Left lobe of liver (tissue), 2 donors: Measurements from ENCODE around the gene SQSTM1. TPM values are rescaled to one million over a fixed set of nuclear protein-coding genes. Genes with fewer than 3 reads are reported as not detected.
A peak's percentile ranks its signal among the peaks of the same experiment; 100 is the strongest.
"Not testable (repeated sequence)": the region's sequence is repeated elsewhere in the genome, so short reads cannot be mapped to it uniquely, and the experiment has no call there.

Experiments used
- ATAC-seq: fragments of 200-7000 bp; cut with Tn5 transposase; one replicate; pipeline ENCODE4 v1.9.1; 2020; ENCODE audit warnings: mild to moderate bottlenecking, moderate library complexity
- DNase-seq: peaks from one replicate; pipeline ENCODE4 v3.0.0-alpha.2; 2020; ENCODE audit warnings: low spot score
- total RNA-seq: library from RNA; stranded (reverse); gene quantifications from one replicate; pipeline ENCODE4 v1.2.1, GENCODE V29; 2021
- donor health status: DM: no; HTN: no; CAD: no; lungs with moderate emphysema.
- donor health status: DM: no; HTN: yes; CAD: no.

SQSTM1 gene
- total RNA-seq, 1 donor from 2014 or later = 361 TPM

DNA sequence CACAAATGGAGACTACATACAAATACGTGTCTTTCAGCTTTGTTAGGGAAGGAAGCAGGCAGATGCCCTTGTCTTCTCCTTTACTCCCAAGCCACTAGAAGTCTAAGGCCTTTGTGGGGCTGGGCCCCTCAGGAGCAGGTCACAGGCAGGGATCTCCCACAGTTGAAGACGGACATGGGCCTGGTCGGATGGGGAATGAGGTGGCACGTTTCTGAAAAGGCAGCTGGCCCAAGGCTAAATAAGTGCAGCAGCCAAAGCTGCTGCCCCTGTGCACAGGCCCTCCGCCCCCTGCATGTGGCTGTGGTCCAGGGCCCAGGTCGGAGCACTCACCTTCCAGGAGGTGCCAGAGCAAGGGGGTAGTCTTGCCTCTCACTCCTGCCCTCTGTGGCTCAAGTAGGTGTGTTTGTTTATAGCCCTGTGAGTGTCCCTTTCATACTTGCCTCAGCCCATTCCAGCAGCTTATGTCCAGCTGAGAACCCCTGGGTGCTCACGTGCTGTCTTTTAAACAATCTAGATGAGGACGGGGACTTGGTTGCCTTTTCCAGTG, 1.8 kb downstream of the SQSTM1 start:
- ATAC-seq (no peak), DNase-seq (no peak)

DNA sequence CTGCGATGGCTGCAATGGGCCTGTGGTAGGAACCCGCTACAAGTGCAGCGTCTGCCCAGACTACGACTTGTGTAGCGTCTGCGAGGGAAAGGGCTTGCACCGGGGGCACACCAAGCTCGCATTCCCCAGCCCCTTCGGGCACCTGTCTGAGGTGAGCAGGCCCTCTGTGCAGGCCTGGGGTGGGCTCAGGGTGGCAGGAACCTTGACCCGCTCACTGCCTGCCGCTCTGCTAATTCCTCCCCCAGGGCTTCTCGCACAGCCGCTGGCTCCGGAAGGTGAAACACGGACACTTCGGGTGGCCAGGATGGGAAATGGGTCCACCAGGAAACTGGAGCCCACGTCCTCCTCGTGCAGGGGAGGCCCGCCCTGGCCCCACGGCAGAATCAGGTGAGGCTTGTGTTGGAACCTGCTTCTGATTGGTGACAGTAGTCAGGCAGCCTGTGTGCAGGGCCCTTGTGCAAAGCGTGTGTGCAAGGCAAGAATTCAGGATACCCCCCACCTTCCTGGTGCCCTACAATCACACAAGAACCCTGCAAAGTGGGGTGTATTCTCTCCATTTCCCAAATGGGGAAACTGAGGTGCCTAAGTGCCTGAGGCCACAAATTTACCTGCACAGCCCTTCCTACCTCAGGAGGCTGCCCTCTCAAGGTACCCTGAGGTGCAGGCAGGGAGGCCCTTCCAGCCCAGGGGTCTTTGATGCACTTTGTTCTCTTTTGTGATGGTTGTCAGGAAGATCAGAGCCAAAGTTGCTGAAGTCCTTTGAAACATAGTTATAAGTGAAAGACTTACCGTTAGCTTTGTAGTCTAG, 3.4 kb downstream of the SQSTM1 start:
- no peak for ATAC-seq
- DNase-seq = no peak

DNA sequence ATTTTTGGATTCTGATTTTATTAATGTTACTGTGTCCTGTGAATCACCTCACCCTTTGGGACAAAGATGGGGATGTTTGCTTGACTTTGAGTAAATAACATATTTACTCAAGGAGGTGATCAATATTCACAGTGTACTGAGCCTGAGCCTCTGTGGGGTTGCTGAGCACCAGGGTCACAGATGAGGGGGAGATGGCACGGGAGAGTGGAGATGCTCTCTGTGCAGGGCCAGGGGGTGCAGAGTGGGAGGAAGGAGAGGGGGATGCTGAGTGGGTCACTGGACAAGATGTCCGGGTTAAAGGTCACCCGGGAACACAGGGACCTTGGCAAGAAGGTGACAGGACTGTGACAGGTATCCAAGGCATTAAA, 4.0 kb downstream of the SQSTM1 start:
- ATAC-seq (no peak), DNase-seq (no peak)

DNA sequence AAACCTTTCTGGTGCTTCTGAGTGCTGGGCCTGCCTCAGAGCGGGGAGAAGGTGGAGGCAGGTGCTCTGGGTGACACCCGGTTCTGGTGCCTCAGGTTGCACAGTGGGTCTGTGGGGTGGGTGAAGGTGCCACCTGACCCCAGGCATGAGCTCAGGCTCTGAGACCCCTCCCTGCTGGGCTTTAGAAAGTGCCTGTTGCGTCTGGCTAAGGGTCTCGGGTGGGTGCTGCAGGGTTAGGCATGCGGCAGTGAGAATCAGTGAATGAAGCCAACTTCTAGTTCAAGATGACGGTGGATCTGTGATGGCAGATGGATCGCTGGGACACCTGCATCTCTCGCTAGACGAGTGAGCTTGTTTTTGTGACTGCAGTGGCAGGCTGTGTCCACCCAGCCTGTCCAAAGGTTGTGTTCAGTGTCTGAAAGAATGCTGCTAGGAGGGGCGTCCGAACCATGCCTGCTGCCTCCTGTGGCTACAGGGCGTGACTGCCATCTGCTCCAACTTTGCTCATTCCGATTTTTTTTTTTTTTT, 5.0 kb downstream of the SQSTM1 start:
- no peak for DNase-seq
- ATAC-seq = peak; percentile 19

DNA sequence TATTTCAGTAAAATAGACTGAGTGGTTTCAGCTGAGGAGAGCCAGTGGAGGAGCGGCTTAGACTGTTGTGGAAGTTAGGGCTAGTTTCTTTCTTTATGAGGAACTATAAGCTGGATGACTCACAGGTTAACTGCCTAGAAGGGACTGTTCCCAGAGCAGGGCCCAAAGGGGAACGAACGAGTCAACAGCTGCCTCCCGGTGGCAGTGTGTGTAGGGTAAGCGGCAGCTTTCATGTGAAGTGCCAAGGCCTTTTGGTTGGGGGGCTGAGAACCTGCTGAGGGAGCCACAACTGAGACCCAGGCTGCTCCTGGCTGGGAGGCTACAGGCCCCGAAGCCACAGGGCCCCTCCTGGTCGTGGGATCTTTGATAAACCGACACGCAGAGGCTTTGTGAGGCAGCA, 7.0 kb downstream of the SQSTM1 start:
- DNase-seq (no peak), ATAC-seq (no peak)

DNA sequence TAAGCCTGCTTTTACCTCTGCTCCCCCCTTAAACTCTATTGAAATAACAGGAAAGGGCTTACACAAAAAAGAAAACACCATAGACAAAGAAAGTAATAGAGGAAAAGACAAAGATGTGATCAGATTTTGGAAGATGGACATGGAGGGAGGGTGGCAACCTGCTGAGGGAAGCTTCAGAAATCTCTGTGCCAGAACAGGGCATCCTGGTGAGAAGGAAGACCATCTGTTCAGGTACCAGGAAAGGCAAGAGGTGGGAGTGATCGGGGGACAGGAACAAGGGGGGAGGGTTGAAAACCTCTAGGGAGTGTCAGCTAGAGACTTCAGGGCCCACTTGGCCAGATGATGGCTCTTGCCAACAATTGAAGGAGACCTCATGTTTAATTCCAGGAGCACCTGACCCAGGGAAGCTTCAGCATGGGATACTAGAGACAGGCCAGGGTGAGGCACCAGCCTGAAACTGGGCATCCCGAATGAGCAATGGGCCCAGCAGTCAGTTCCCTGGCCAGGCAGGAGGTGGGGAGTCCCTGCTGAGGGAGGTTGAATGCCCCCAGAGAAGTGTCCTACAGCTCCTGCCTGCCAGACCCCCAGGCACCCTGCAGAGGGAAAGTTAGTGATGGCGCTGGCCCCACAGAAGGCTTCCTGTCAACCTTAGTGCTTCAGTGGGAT, 8.2 kb downstream of the SQSTM1 start:
- DNase-seq (no peak), ATAC-seq (no peak)

DNA sequence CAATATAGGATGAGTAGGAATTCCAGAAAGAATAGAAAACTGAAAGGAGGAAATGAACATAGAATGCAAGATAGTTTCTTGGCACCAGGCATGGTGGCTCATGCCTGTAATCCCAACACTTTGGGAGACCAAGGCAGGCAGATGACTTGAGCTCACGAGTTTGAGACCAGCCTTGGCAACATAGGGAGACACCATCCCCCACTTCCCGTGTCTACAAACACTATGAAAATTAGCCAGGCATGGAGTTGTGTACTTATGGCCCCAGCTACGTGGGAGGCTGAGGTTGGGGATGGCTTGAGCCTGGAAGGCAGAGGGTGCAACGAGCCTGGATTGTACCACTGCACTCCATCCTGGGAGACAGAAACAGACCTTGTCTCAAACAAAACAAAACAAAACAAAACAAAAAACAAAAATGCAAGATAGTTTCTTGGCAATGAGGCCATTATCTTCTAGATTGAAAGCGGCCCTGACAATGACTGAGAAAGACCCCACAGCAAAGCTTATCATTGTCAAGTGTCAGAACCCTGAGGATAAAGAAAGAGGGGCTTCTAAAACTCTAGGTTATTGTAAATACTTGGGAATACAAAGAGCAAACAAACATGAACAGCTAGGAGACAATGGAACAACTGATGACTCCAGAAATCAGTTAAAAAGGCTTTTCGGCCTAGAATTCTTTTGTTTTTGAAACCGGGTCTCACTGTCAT, 9.2 kb downstream of the SQSTM1 start:
- ATAC-seq = peak; percentile 12

DNA sequence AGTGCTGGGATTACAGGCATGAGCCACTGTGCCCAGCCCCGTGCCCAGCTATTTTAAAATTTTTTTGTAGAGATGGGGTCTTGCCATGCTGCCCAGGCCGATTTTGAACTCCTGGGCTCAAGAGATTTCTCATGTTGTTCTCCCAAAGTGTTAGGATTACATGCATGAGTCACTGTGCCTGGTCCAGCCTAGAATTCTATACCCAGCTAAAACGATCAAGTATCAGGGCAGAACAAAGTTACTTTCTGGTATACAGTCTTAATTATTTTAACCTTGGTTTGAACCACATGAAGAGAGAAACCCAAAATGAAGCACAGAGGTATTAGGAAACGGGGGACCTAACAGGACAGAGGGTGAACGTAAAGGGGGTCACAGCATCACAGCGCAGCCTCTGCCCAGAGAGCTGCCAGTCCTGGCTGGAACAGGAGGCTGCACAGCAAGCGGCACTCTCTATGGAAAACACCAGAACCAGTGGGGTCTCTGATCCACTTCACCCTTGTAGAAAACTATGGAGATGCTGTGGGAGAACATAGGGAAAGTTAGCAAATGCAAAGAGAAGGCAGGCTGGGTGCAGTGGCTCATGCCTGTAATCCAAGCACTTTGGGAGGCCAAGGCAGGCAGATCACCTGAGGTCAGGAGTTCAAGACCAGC, 10.2 kb downstream of the SQSTM1 start:
- ATAC-seq = no peak
- no peak for DNase-seq

More for the DNA sequence above, 9.2 kb downstream of the SQSTM1 start:
- DNase-seq = no peak

DNA sequence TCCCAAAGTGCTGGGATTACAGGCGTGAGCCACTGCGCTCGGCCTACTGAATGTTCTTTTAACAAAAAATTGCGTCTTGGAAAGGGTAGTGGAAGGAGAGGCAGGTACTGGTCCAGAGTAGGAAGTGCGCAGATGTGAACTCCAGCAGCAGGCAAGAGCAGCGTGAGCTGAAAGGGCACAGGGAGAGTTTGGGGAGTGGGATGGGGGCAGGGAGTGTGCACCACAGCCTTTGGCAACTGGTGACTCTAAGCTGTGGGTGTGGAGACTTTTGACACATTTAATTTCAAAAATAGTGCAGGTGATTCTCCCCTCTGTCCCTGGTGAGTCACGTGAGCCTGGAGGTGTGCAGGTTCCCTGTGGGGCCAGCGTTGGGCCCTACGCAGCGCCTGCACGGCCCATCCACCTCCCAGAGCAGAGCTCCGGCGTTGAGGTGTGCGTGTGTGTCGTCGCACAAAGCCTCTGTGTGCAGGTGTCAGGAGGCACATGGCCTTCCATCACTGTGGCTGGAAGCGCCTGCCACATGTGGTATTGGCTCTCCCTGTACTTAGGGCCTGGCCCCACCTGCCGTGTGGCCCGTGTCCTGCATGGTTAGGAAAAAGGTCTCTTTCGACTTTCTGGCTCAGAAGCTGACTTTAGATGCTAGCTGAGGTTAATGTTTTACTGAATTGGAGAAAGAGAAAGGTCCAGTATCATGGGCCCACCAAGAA, 11.5 kb downstream of the SQSTM1 start:
- DNase-seq (no peak), ATAC-seq (peak; percentile 61)

DNA sequence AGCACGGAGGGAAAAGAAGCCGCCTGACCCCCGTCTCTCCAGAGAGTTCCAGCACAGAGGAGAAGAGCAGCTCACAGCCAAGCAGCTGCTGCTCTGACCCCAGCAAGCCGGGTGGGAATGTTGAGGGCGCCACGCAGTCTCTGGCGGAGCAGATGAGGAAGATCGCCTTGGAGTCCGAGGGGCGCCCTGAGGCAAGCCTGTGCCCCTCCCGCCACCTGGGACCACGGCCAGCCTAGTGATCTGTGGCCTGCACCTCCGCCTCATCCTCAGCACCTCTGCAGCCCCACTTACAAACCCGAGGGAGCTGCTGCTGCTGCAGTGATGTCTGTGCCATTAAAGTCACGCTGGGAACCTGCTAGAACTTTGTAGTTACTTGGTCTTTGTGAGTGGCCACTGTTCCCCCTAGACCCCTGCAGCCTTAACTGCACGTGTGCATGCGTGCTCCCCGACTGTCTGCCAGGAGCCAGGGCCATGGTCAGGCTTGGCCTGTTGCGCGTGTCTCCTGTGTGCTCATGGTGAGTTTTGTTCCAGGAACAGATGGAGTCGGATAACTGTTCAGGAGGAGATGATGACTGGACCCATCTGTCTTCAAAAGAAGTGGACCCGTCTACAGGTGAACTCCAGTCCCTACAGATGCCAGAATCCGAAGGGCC, 12.5 kb downstream of the SQSTM1 start:
- ATAC-seq (peak; percentile 2), DNase-seq (no peak)

DNA sequence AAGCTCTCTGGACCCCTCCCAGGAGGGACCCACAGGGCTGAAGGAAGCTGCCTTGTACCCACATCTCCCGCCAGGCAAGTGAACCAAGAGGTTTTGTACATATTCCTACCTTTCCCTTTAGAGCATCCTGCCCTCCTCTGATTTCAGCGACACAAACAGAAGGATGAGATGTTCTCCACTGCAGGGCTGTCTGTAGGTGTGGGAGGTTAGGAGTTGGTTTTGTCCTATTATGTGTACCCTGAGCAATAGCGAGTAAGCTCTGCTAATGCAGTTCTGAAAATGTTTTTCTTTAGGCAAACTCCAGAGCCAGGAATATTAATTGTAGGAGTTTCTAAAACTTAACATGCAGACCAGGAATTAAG, 13.0 kb downstream of the SQSTM1 start:
- no peak for ATAC-seq

DNA sequence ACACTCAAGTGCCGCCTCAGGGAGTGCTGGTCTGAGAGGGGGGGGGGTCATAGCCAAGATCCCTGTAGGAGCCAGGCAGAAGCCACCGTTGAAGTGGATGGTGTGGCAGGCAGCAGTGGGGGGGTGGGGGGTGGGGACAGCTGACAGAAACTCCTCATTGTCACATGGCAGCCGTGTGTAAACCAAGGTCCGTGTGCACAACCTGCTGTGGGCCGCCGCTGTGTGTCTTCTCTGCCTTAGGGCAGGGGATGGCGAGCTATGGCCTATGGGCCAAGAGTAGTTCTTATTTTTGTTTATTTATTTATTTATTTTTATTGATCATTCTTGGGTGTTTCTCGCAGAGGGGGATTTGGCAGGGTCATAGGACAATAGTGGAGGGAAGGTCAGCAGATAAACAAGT, 13.4 kb downstream of the SQSTM1 start:
- ATAC-seq = peak; percentile 2
- no peak for DNase-seq

More for the DNA sequence above, 13.0 kb downstream of the SQSTM1 start:
- DNase-seq = no peak

DNA sequence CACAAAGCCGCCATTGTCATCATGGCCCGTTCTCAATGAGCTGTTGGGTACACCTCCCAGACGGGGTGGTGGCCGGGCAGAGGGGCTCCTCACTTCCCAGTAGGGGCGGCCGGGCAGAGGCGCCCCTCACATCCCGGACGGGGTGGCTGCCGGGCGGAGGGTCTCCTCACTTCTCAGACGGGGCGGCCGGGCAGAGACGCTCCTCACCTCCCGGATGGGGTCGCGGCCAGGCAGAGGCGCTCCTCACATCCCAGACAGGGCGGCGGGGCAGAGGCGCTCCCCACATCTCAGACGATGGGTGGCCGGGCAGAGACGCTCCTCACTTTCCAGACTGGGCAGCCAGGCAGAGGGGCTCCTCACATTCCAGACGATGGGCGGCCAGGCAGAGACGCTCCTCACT, 14.2 kb downstream of the SQSTM1 start:
- ATAC-seq, DNase-seq: not testable (repeated sequence)

DNA sequence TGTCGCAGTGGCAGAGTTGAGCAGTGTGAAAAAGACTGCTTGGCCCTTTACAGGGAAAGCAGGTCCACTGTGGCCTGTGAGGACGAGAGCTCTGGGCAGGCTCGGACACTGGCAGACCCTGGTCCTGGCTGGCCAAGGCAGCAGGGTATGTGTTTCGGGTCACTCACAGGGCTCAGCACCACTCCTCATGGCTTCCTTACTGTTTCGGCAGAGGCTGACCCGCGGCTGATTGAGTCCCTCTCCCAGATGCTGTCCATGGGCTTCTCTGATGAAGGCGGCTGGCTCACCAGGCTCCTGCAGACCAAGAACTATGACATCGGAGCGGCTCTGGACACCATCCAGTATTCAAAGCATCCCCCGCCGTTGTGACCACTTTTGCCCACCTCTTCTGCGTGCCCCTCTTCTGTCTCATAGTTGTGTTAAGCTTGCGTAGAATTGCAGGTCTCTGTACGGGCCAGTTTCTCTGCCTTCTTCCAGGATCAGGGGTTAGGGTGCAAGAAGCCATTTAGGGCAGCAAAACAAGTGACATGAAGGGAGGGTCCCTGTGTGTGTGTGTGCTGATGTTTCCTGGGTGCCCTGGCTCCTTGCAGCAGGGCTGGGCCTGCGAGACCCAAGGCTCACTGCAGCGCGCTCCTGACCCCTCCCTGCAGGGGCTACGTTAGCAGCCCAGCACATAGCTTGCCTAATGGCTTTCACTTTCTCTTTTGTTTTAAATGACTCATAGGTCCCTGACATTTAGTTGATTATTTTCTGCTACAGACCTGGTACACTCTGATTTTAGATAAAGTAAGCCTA, 15.7 kb downstream of the SQSTM1 start:
- no peak for DNase-seq

DNA sequence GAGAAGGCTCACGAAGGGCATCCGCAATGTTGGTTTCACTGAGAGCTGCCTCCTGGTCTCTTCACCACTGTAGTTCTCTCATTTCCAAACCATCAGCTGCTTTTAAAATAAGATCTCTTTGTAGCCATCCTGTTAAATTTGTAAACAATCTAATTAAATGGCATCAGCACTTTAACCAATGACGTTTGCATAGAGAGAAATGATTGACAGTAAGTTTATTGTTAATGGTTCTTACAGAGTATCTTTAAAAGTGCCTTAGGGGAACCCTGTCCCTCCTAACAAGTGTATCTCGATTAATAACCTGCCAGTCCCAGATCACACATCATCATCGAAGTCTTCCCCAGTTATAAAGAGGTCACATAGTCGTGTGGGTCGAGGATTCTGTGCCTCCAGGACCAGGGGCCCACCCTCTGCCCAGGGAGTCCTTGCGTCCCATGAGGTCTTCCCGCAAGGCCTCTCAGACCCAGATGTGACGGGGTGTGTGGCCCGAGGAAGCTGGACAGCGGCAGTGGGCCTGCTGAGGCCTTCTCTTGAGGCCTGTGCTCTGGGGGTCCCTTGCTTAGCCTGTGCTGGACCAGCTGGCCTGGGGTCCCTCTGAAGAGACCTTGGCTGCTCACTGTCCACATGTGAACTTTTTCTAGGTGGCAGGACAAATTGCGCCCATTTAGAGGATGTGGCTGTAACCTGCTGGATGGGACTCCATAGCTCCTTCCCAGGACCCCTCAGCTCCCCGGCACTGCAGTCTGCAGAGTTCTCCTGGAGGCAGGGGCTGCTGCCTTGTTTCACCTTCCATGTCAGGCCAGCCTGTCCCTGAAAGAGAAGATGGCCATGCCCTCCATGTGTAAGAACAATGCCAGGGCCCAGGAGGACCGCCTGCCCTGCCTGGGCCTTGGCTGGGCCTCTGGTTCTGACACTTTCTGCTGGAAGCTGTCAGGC, 16.6 kb downstream of the SQSTM1 start:
- DNase-seq = no peak
- no peak for ATAC-seq

More for the DNA sequence above, 15.7 kb downstream of the SQSTM1 start:
- ATAC-seq = peak; percentile 7

DNA sequence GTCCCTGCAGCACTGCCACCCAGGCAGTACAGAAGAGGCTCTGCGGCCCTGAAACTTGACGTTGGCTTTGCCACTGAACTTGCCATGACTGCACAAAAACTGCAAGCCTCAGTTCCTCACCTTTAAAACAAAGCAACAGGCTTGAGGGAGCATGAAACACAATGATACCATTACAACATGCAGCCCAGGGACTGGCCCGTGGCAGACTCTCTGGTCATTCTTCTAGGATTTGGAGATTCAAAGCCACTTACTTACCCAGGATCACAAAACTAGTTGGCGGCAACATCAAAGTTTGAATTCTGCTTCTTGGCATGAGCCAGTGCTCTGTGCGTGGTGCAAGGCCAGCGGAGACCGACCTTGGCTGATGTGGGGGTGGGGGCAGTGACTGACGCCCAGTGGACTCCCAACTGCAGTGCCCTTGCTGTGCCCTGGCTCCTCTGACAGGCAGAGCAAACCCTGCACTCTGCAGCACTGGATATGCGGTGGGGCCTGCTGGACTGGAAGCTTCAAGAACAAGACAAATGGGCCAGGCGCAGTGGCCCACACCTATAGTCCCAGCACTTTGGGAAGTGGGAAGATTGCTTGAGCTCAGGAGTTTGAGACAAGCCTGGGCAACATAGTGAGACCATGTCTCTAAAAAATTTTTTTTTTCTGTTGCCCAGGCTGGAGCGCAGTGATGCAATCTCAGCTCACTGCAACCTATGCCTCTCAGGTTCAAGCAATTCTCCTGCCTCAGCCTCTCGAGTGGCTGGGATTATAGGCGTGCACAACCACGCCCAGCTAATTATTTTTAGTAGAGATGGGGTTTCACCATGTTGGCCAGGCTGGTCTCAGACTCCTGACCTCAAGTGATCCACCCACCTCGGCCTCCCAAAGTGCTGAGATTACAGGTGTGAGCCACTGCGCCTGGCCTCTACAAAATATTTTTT, 18.9 kb downstream of the SQSTM1 start:
- peak; percentile 83 for ATAC-seq
- DNase-seq = peak; percentile 91

DNA sequence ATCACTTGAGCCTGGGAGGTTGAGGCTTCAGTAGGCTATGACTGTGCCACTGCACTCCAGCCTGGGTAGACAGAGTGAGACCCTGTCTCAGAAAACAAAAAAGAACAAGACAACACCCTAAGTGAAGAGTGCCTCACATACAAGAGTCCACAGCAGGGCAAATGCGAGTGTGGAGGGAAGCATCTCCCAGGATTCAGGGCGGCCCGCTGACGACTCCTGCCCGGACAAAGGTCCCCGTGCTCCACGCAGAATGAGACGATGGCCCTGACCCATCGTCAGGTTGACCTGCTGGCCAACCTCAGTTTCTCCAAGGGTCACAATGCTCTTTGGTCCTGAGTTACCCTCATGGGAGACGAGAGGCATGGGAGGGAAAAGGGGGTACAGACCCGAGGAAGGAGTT, 19.6 kb downstream of the SQSTM1 start:
- DNase-seq (no peak), ATAC-seq (no peak)
